ENCODE measurements around the gene SPAG16. TPM values are rescaled to one million over a fixed set of nuclear protein-coding genes. Genes with fewer than 3 reads are reported as not detected.

Gene SPAG16
- 10 to 100 TPM; 11.1 to 15.0 TPM for total RNA-seq
- polyA plus RNA-seq (ENCODE audit: insufficient read length in 6 of 6) = 10 to 100 TPM; 37.6 to 47.4 (median 43.2) TPM
- long read RNA-seq, donor 1, transcript SPAG16-207 (5 exons, 1,250 nt) = major isoform, 58 of 58 reads
- long read RNA-seq, donor 1, partial matches to known transcripts = 0 of 58 reads
- long read RNA-seq, donor 1, other reads (novel, unspliced or antisense) = 0 of 58 reads
- long read RNA-seq, donor 2, transcript SPAG16-207 (5 exons, 1,250 nt) = major isoform, 33 of 38 reads
- long read RNA-seq, donor 2, partial matches to known transcripts = 5 of 38 reads
- long read RNA-seq, donor 2, other reads (novel, unspliced or antisense) = 0 of 38 reads
- long read RNA-seq, donor 3, transcript SPAG16-207 (5 exons, 1,250 nt) = major isoform, 40 of 40 reads
- long read RNA-seq, donor 3, partial matches to known transcripts = 0 of 40 reads
- long read RNA-seq, donor 3, other reads (novel, unspliced or antisense) = 0 of 40 reads
- long read RNA-seq, donor 4, transcript SPAG16-207 (5 exons, 1,250 nt) = major isoform, 10 of 13 reads
- long read RNA-seq, donor 4, partial matches to known transcripts = 2 of 13 reads
- long read RNA-seq, donor 4, other reads (novel, unspliced or antisense) = 1 of 13 reads
- long read RNA-seq, donor 5, transcript SPAG16-207 (5 exons, 1,250 nt) = major isoform, 46 of 46 reads
- long read RNA-seq, donor 5, partial matches to known transcripts = 0 of 46 reads
- long read RNA-seq, donor 5, other reads (novel, unspliced or antisense) = 0 of 46 reads
- long read RNA-seq, donor 6, transcript SPAG16-207 (5 exons, 1,250 nt) = major isoform, 44 of 44 reads
- long read RNA-seq, donor 6, partial matches to known transcripts = 0 of 44 reads
- long read RNA-seq, donor 6, other reads (novel, unspliced or antisense) = 0 of 44 reads
- long read RNA-seq, donor 7, transcript SPAG16-207 (5 exons, 1,250 nt) = major isoform, 27 of 27 reads
- long read RNA-seq, donor 7, partial matches to known transcripts = 0 of 27 reads
- long read RNA-seq, donor 7, other reads (novel, unspliced or antisense) = 0 of 27 reads
- long read RNA-seq, donor 8, transcript SPAG16-207 (5 exons, 1,250 nt) = major isoform, 33 of 33 reads
- long read RNA-seq, donor 8, partial matches to known transcripts = 0 of 33 reads
- long read RNA-seq, donor 8, other reads (novel, unspliced or antisense) = 0 of 33 reads
- long read RNA-seq, donor 9 = 0 reads
- long read RNA-seq, donor 10, transcript SPAG16-207 (5 exons, 1,250 nt) = major isoform, 8 of 11 reads
- long read RNA-seq, donor 10, partial matches to known transcripts = 1 of 11 reads
- long read RNA-seq, donor 10, other reads (novel, unspliced or antisense) = 2 of 11 reads
- long read RNA-seq, donor 11, transcript SPAG16-207 (5 exons, 1,250 nt) = major isoform, 79 of 90 reads
- long read RNA-seq, donor 11, partial matches to known transcripts = 11 of 90 reads
- long read RNA-seq, donor 11, other reads (novel, unspliced or antisense) = 0 of 90 reads
- long read RNA-seq, donor 12, transcript SPAG16-207 (5 exons, 1,250 nt) = major isoform, 44 of 44 reads
- long read RNA-seq, donor 12, partial matches to known transcripts = 0 of 44 reads
- long read RNA-seq, donor 12, other reads (novel, unspliced or antisense) = 0 of 44 reads

DNA sequence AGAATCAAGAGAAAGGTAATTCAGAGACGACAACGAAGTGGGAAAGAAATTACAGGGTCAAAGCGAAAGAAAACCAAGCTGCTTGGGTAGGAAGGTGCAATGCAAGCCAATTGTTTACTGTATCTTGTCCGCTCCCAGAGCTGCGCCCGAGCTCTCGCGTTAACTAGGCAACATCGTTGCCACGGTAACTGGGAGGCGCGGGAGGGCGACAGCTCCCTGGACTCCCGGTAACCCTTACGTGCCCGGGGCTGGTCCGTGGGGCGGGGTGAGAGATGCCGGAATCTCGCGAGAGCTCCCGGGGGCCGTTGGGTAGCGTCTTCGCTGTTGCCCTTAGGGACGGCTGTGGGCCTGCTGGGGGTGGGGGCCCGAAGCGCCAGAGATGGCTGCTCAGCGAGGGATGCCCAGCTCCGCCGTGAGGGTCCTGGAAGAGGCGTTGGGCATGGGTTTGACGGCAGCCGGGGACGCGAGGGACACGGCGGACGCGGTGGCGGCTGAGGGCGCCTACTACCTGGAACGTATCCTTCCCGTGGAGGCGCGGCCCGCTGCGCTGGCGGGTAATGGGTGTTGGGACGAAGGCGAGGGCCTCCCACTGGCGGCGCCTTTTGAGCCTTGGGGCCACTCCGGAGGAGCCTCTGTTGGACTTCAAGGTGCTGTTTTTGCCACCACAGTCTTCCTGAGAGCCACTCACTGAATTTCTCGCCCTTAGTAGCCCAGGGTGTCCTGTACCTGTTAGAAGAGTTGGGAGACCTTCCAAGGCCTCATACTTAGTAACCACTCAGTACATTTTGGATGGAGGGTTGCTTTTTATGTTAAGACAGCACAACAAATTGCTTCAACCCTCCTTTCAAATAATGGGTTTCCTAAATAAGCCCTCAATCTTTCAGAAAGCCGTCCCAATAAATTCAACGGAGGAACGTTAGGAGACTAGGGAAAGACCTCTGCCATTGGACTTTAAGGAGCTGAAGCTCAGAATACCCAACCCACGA is at the start of gene SPAG16:
Gene SPAG16, plus strand, starts transcription at position 360 of the 986 bp plus-strand sequence.
- no peaks in the 10 kb centered on the region for H3K36me3 ChIP-seq
- intact Hi-C loops (cut with DNase I) = no loop called here
- no peaks in the 10 kb centered on the region for H3K9me3 ChIP-seq
- H3K4me3 ChIP-seq = peak within 1 kb of the TSS; percentile 68 to 76
- peaks cover 0 to 5% of the 10 kb centered on the region in 2 donors for H3K4me1 ChIP-seq
- peak; percentile 94 to 98 (median 96) for DNase-seq
- peak; percentile 99 for ATAC-seq
- peak within 1 kb of the TSS; percentile 14 to 71 for H3K27ac ChIP-seq
- TF ChIP-seq, protein P1, sequence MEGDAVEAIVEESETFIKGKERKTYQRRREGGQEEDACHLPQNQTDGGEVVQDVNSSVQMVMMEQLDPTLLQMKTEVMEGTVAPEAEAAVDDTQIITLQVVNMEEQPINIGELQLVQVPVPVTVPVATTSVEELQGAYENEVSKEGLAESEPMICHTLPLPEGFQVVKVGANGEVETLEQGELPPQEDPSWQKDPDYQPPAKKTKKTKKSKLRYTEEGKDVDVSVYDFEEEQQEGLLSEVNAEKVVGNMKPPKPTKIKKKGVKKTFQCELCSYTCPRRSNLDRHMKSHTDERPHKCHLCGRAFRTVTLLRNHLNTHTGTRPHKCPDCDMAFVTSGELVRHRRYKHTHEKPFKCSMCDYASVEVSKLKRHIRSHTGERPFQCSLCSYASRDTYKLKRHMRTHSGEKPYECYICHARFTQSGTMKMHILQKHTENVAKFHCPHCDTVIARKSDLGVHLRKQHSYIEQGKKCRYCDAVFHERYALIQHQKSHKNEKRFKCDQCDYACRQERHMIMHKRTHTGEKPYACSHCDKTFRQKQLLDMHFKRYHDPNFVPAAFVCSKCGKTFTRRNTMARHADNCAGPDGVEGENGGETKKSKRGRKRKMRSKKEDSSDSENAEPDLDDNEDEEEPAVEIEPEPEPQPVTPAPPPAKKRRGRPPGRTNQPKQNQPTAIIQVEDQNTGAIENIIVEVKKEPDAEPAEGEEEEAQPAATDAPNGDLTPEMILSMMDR (IDR thresholded peaks at IDR 0.05) = no peak
- no peaks in the 10 kb centered on the region for H3K27me3 ChIP-seq

DNA sequence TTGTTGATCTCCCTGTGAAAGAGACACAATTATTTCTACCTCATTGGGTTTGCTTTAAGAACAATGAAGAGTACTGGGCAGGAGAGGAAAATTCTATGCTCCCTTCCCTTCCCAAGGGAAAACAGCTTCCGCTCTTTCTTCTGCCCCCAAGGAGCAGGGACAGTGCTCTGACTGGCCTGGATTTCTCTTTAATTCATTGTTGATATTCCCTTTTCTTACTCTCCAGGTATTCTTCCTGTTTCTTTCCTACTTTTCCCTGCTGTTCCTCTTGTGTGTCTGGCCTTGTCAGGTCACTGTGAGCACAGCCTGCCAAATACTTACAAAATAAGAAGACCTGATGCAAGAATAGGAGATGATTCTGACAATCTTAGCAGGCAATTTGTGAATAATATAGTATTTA is 49.6 kb upstream of the SPAG16 start:
- Histone ChIP-seq H3K36me3 (no peaks in the 10 kb centered on the region), H3K27me3 (peaks cover 3 to 8% of the 10 kb centered on the region in 2 donors), H3K4me3 (no peak overlapping the region), H3K4me1 (no peaks in the 10 kb centered on the region), H3K27ac (no peak overlapping the region), H3K9me3 (no peaks in the 10 kb centered on the region)
- intact Hi-C loops (cut with DNase I) = no loop called here
- ATAC-seq (no peak), DNase-seq (no peak)
- TF ChIP-seq, protein P1 (IDR thresholded peaks at IDR 0.05) = no peak

DNA sequence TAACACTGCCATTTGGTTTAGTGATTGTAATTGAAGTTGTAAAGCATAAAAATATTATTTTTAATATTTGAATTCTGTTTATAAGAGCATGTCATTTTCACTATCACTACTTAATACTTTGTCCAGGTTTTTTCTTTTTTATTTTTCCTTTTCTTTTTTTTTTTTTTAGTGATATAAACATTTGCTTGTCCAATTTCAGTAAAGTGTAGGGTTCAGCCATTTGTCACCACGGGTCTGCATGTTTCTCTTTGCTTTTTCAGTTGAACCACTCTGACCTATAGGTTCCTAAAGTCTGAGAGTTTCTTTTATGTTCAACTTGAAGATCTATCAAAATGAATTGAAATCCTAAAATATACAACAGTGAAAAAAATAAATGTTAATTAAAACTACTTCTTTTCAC is 48.5 kb upstream of the SPAG16 start:
- Histone ChIP-seq H3K4me1 (no peaks in the 10 kb centered on the region), H3K9me3 (no peaks in the 10 kb centered on the region), H3K4me3 (no peak overlapping the region), H3K27ac (no peak overlapping the region), H3K27me3 (peaks cover 3 to 8% of the 10 kb centered on the region in 2 donors), H3K36me3 (no peaks in the 10 kb centered on the region)
- TF ChIP-seq, protein P1 (IDR thresholded peaks at IDR 0.05) = no peak
- intact Hi-C loops (cut with DNase I) = no loop called here
- ATAC-seq = no peak
- no peak for DNase-seq

DNA sequence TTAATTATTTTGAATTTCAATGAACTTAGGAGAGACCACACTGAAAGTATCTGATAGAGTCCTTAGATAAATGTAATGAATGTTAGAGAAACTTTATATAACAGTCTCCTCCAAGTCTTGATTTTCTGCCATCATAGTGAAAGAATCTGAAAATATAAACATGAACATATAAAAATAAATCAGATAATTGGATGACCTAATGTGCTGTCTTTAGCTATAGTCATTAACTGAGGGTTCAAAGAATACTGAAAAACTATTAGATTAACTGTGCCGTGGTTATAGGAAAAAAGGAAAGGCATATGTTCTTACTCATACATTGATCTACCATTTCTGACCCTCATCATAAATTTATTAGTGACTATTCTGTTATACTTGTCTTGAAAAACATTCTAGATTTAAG is 47.0 kb upstream of the SPAG16 start:
- TF ChIP-seq, protein P1 (IDR thresholded peaks at IDR 0.05) = no peak
- Histone ChIP-seq H3K27me3 (peaks cover 3 to 8% of the 10 kb centered on the region in 2 donors), H3K4me3 (no peak overlapping the region), H3K36me3 (no peaks in the 10 kb centered on the region), H3K9me3 (no peaks in the 10 kb centered on the region), H3K27ac (no peak overlapping the region), H3K4me1 (no peaks in the 10 kb centered on the region)
- intact Hi-C loops (cut with DNase I) = no loop called here
- no peak for DNase-seq
- no peak for ATAC-seq
